Measurements from ENCODE around the gene KAZN.

GRCh38 chr1:14887044-14887566 lies 288.6 kb downstream of the KAZN start:
- TF ChIP-seq CTCF (conservative IDR thresholded peaks at IDR 0.05) (no peak), EZH2 (IDR thresholded peaks at IDR 0.05; ENCODE audit: low read depth) (no peak)
